Measurements from ENCODE around the gene STH. TPM values are rescaled to one million over a fixed set of nuclear protein-coding genes. Genes with fewer than 3 reads are reported as not detected.
"Not testable (repeated sequence)": the region's sequence is repeated elsewhere in the genome, so short reads cannot be mapped to it uniquely, and the experiment has no call there.

Gene STH
- total and polyA plus RNA-seq, 9 donors, result not detected

- no peaks in the 10 kb centered on the region for H3K9me3 ChIP-seq (replicated peaks; ENCODE audit: control insufficient read depth, low read depth, low read length)
- H3K4me3 ChIP-seq (ENCODE audit: low read length), result no peak overlapping the region
- DNase-seq, result peak; percentile 26
- no peaks in the 10 kb centered on the region for H3K36me3 ChIP-seq (ENCODE audit: control insufficient read depth, insufficient read depth, low read length)
- no peaks in the 10 kb centered on the region for H3K27me3 ChIP-seq (ENCODE audit: control insufficient read depth, insufficient read depth, low read length)
- H3K4me1 ChIP-seq (ENCODE audit: control insufficient read depth, insufficient read depth, low read length), result peaks cover 18% of the 10 kb centered on the region
- WGBS (ENCODE audit: insufficient coverage), result 73% methylated on average over 13 of the region's 13 CpGs
- no peak overlapping the region for H3K27ac ChIP-seq (ENCODE audit: low read length)
Observed at GRCh38 chr17:46001390-46002310, 2.6 kb downstream of the STH start.

GRCh38 chr17:46002311-46002972 lies 3.4 kb downstream of the STH start:
- 21% methylated on average over 7 of the region's 8 CpGs for WGBS (ENCODE audit: insufficient coverage)
- H3K27ac ChIP-seq (ENCODE audit: low read length), result no peak overlapping the region
- H3K4me3 ChIP-seq (ENCODE audit: low read length), result no peak overlapping the region
- no peaks in the 10 kb centered on the region for H3K36me3 ChIP-seq (ENCODE audit: control insufficient read depth, insufficient read depth, low read length)
- no peaks in the 10 kb centered on the region for H3K9me3 ChIP-seq (replicated peaks; ENCODE audit: control insufficient read depth, low read depth, low read length)
- DNase-seq, result peak; percentile 74
- no peaks in the 10 kb centered on the region for H3K27me3 ChIP-seq (ENCODE audit: control insufficient read depth, insufficient read depth, low read length)
- peaks cover 18% of the 10 kb centered on the region for H3K4me1 ChIP-seq (ENCODE audit: control insufficient read depth, insufficient read depth, low read length)

- no CpG with 5 or more reads among the region's 7 CpGs for whole genome bisulfite sequencing (ENCODE audit: insufficient coverage)
- Histone ChIP-seq H3K27ac (ENCODE audit: low read length) (no peak overlapping the region), H3K4me1 (ENCODE audit: control insufficient read depth, insufficient read depth, low read length) (peaks cover 18% of the 10 kb centered on the region)
Observed at GRCh38 chr17:46002973-46003316, 3.9 kb downstream of the STH start.

GRCh38 chr17:46003907-46004748 lies 5.1 kb downstream of the STH start:
- DNase-seq, result peak; percentile 63
- WGBS (ENCODE audit: insufficient coverage), result 57% methylated on average over 2 of the region's 6 CpGs
- Histone ChIP-seq H3K27me3 (ENCODE audit: control insufficient read depth, insufficient read depth, low read length) (no peaks in the 10 kb centered on the region), H3K4me1 (ENCODE audit: control insufficient read depth, insufficient read depth, low read length) (peaks cover 18% of the 10 kb centered on the region), H3K36me3 (ENCODE audit: control insufficient read depth, insufficient read depth, low read length) (no peaks in the 10 kb centered on the region), H3K9me3 (replicated peaks; ENCODE audit: control insufficient read depth, low read depth, low read length) (no peaks in the 10 kb centered on the region), H3K27ac (ENCODE audit: low read length) (peak overlapping the region; percentile 13), H3K4me3 (ENCODE audit: low read length) (no peak overlapping the region)

More at GRCh38 chr17:46002973-46003316, 3.9 kb downstream of the STH start:
- Histone ChIP-seq H3K36me3 (ENCODE audit: control insufficient read depth, insufficient read depth, low read length) (no peaks in the 10 kb centered on the region), H3K4me3 (ENCODE audit: low read length) (no peak overlapping the region), H3K27me3 (ENCODE audit: control insufficient read depth, insufficient read depth, low read length) (no peaks in the 10 kb centered on the region), H3K9me3 (replicated peaks; ENCODE audit: control insufficient read depth, low read depth, low read length) (no peaks in the 10 kb centered on the region)
- DNase-seq, result no peak

GRCh38 chr17:46006082-46006481 lies 7.0 kb downstream of the STH start:
- H3K27ac ChIP-seq (ENCODE audit: low read length); DNase-seq; H3K27me3 ChIP-seq (ENCODE audit: control insufficient read depth, insufficient read depth, low read length); H3K9me3 ChIP-seq (replicated peaks; ENCODE audit: control insufficient read depth, low read depth, low read length); H3K36me3 ChIP-seq (ENCODE audit: control insufficient read depth, insufficient read depth, low read length); H3K4me3 ChIP-seq (ENCODE audit: low read length): not testable (repeated sequence)
- WGBS (ENCODE audit: insufficient coverage), result 86% methylated on average over 1 of the region's 1 CpG
- H3K4me1 ChIP-seq (ENCODE audit: control insufficient read depth, insufficient read depth, low read length), result peaks cover 14% of the 10 kb centered on the region

- no peak overlapping the region for H3K27ac ChIP-seq (ENCODE audit: low read length)
- no peaks in the 10 kb centered on the region for H3K9me3 ChIP-seq (replicated peaks; ENCODE audit: control insufficient read depth, low read depth, low read length)
- no CpG with 5 or more reads among the region's 2 CpGs for WGBS (ENCODE audit: insufficient coverage)
Observed at GRCh38 chr17:46007461-46007965, 8.5 kb downstream of the STH start.

GRCh38 chr17:46008591-46008990 lies 9.5 kb downstream of the STH start:
- H3K36me3 ChIP-seq (ENCODE audit: control insufficient read depth, insufficient read depth, low read length), result no peaks in the 10 kb centered on the region
- H3K9me3 ChIP-seq (replicated peaks; ENCODE audit: control insufficient read depth, low read depth, low read length), result no peaks in the 10 kb centered on the region
- DNase-seq, result no peak
- H3K27me3 ChIP-seq (ENCODE audit: control insufficient read depth, insufficient read depth, low read length), result peaks cover 2% of the 10 kb centered on the region
- no peak overlapping the region for H3K27ac ChIP-seq (ENCODE audit: low read length)
- H3K4me3 ChIP-seq (ENCODE audit: low read length), result no peak overlapping the region
- WGBS (ENCODE audit: insufficient coverage), result 88% methylated on average over 6 of the region's 9 CpGs
- H3K4me1 ChIP-seq (ENCODE audit: control insufficient read depth, insufficient read depth, low read length), result peaks cover 17% of the 10 kb centered on the region

More at GRCh38 chr17:46007461-46007965, 8.5 kb downstream of the STH start:
- H3K36me3 ChIP-seq (ENCODE audit: control insufficient read depth, insufficient read depth, low read length), result no peaks in the 10 kb centered on the region
- H3K4me3 ChIP-seq (ENCODE audit: low read length), result no peak overlapping the region
- peaks cover 2% of the 10 kb centered on the region for H3K27me3 ChIP-seq (ENCODE audit: control insufficient read depth, insufficient read depth, low read length)
- DNase-seq, result no peak
- peaks cover 14% of the 10 kb centered on the region for H3K4me1 ChIP-seq (ENCODE audit: control insufficient read depth, insufficient read depth, low read length)

GRCh38 chr17:46009681-46010596 lies 10.9 kb downstream of the STH start:
- no peaks in the 10 kb centered on the region for H3K9me3 ChIP-seq (replicated peaks; ENCODE audit: control insufficient read depth, low read depth, low read length)
- H3K4me1 ChIP-seq (ENCODE audit: control insufficient read depth, insufficient read depth, low read length), result peaks cover 18% of the 10 kb centered on the region
- H3K4me3 ChIP-seq (ENCODE audit: low read length), result no peak overlapping the region
- no peak overlapping the region for H3K27ac ChIP-seq (ENCODE audit: low read length)
- peaks cover 2% of the 10 kb centered on the region for H3K27me3 ChIP-seq (ENCODE audit: control insufficient read depth, insufficient read depth, low read length)
- no peaks in the 10 kb centered on the region for H3K36me3 ChIP-seq (ENCODE audit: control insufficient read depth, insufficient read depth, low read length)
- WGBS (ENCODE audit: insufficient coverage), result 75% methylated on average over 20 of the region's 33 CpGs
- DNase-seq, result no peak

- H3K36me3 ChIP-seq (ENCODE audit: control insufficient read depth, insufficient read depth, low read length), result no peaks in the 10 kb centered on the region
- H3K27me3 ChIP-seq (ENCODE audit: control insufficient read depth, insufficient read depth, low read length), result peaks cover 2% of the 10 kb centered on the region
- no peaks in the 10 kb centered on the region for H3K9me3 ChIP-seq (replicated peaks; ENCODE audit: control insufficient read depth, low read depth, low read length)
- H3K4me3 ChIP-seq (ENCODE audit: low read length), result no peak overlapping the region
- H3K27ac ChIP-seq (ENCODE audit: low read length), result no peak overlapping the region
- no peak for DNase-seq
- peaks cover 18% of the 10 kb centered on the region for H3K4me1 ChIP-seq (ENCODE audit: control insufficient read depth, insufficient read depth, low read length)
- WGBS (ENCODE audit: insufficient coverage), result 76% methylated on average over 13 of the region's 16 CpGs
Observed at GRCh38 chr17:46010597-46011186, 11.6 kb downstream of the STH start.
